HG03575 (cell line): ENCODE measurements around the gene PRM1.

ENCODE experiments used
- ATAC-seq: cut with Tn5 transposase; IDR thresholded peaks from one replicate; pipeline ENCODE4 v1.9.1; 2021; ENCODE audit not compliant: unreplicated experiment, insufficient number of reproducible peaks, low FRiP score; ENCODE audit errors: extremely low read depth

The PRM1 gene

GRCh38 chr16:11245988-11246387 is 35.1 kb downstream of the PRM1 start:
- no peak for ATAC-seq

GRCh38 chr16:11245222-11245737 is 35.9 kb downstream of the PRM1 start:
- ATAC-seq: no peak

- ATAC-seq: no peak
Measured at GRCh38 chr16:11242658-11243057, 38.5 kb downstream of the PRM1 start.

- no peak for ATAC-seq
Measured at GRCh38 chr16:11241480-11242204, 39.5 kb downstream of the PRM1 start.

- ATAC-seq: no peak
Measured at GRCh38 chr16:11240636-11241473, 40.3 kb downstream of the PRM1 start.

DNA sequence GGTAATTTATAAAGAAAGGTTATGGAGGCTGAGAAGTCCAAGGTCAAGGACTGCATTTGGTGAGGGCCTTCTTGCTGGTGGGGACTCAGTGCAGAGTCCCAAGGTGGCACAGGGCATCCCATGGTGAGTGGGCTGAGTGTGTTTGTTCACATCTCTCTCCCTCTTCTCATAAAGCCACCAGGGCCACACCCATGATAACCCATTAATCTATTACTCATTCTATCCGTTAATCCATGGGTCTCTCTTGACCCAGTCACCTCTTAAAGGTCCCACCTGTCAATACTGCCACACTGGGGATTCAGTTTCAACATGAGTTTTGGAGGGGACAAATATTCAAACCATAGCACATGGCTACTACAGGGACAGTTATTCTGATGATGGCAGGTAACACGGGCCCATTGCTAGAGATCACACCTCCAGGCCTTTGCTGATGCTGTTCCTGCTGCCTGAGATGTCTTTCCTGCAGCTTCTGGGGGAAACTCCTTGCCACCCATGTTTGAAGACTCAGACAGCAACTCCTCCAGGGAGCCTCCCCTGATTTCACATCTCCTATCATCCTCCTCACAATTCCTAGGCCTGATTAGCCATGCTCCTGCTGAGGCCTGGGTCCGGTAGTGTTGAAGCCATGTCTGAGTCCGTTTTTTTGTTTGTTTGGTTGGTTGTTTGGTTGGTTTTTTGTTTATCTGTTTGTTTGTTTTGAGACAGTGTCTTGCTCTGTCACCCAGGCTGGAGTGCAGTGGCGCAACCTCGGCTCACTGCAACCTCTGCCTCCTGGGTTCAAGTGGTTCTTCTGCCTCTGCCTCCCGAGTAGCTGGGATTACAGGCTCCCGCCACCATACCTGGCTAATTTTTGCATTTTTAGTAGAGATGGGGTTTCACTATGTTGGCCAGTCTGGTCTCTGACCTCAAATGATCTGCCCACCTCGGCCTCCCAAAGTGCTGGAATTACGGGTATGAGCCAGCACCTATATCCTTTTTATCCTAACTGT is 41.2 kb downstream of the PRM1 start:
- no peak for ATAC-seq

GRCh38 chr16:11238272-11239202 is 42.6 kb downstream of the PRM1 start:
- no peak for ATAC-seq

DNA sequence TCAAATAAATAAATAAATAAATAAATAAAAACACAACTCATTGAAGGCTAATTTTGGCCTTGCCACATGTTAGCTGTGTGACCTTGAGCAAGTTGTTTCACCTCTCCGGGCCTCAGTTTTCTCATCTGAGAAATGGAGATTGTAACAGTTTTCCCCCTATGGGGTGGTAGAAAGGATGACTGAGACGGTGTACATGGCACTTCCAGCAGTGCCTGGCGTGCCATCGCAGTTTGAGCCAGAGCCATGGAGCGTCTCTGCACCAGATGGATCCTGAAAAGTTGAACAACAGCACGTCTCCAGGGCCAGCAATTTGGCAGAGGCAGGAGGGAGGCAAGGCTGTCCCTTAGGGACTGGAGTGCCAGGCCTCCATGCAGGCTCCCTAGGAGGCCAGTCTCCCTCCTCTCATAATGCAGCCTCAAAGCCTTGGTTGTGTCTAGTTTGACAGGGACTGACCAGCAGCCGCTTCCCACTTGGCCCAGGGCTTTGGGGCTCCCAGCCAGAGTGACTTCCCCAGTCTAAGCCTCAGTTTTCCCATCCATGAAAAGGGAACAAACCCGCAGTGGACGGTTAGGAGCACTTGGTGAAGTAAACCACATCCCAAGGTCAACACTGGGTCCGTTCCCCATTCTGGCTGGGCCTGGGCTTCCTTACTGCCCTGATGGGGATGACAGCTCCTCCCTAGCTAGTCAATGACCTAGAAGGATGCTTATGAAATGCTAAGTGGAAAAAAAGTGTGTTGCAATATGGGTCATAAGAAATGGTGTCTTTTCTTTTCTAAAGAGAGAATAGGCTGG is 44.5 kb downstream of the PRM1 start:
- no peak for ATAC-seq

DNA sequence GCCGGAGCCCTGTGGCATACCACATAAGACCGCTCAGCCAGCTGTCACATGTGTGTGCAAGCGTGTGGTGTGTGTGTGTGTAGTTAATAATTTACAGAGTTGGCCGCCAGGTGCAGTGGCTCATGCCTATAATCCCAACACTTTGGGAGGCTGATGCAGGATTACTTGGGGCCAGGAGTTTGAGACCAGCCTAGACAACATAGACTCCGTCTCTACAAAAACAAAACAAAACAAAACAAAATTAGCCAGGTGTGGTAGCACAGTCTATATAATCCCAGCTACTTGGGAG is 45.5 kb downstream of the PRM1 start:
- no peak for ATAC-seq

DNA sequence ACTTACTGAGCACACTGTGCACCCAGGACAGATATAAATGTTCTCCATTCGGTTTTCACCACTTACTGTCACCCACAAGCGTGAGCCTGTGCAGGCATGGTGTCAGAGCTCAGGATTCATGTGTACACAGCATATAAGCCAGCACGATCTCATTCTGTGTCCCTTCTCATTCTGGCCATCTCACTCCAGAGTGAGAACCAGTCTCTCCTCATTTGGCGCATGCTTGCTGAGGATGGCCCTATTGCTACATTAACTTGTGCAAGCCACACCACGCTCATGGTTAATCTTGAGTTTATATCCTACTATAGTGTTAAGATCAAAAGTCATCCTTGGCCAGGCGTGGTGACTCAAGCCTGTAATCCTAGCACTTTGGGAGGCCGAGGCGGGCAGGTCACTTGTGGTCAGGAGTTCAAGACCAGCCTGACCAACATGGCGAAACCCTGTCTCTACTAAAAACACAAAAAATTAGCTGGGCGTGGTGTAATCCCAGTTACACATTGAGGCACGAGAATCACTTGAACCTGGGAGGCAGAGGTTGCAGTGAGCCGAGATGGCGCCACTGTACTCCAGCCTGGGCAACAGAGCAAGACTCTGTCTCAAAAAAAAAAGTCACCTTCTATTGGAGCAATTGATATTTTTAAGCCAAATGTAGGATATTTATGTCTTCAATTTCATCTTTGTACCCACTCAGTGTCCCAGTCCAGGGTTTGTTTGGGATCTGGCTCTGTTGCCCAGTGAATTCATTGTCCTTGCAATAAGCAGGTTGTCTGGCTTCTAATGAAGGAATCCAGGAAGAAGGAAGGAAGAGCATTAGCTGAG is 46.0 kb downstream of the PRM1 start:
- ATAC-seq: no peak

DNA sequence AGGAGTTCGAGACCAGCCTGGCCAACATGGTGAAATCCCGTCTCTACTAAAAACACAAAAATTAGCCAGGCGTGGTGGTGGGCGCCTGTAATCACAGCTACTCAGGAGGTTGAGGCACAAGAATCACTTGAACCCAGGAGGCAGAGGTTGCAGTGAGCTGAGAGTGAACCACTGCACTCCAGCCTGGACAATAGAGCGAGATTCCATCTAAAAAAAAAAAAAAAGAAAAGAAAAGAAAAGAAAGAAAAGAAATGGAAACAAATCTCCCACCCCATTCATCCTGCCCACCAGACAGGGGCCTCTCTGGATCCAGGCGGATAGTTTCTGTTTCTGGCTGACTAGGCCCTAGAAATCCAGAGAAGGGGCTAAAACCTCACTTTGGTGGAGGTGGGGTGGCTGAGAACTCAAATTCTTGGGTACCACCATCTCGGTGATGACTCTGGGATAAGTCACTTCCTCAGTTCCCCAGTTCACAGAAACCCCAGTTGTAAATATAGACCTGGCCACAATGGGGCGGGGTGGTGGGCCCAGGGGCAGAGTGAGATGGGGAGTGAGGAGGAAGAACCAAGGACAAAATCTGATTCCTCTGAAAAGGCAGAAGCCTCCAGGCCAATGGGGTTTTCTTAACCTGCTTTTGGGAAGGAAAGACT is 47.3 kb downstream of the PRM1 start:
- no peak for ATAC-seq

DNA sequence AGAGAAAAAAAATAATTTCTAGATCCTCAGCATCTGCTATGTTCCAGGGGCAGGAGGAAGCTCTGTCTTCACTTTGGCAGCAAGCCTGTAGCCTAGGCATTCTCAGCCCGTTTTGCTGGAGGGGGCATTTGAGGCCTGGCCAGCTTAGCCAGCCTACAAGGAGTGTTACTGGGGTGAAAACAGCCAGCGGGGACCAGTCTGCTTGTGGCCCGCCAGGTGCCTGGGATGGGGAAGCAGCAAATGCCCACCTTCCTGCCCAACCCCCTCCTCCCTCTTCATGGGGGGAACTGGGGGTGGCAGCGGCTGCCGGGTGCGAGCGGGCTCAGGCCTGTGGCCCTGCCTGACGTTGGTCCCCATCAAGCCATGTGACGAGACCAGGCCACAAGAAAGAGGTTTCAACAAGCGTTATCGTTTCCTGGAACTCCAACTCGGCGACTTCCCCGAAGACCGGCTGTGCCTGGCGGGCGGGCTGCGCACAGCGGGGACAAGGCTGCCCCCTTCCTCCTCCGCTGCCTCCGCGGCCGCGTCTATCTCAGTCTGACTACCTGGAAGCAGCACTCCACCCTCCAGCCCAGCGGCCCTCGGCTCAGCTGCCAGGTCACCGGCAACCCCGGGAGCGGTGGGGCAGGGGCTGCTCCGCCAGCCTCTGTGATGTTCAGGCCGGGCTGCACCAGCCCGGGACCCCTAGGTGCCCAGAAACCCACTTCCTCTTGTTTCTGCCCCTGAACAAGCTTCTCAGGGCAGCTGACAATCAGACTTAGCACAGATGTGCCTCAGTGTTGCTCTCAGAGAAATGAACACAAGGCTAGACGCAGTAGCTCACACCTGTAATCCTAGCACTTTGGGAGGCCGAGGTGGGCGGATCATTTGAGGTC is 48.0 kb downstream of the PRM1 start:
- ATAC-seq: no peak

DNA sequence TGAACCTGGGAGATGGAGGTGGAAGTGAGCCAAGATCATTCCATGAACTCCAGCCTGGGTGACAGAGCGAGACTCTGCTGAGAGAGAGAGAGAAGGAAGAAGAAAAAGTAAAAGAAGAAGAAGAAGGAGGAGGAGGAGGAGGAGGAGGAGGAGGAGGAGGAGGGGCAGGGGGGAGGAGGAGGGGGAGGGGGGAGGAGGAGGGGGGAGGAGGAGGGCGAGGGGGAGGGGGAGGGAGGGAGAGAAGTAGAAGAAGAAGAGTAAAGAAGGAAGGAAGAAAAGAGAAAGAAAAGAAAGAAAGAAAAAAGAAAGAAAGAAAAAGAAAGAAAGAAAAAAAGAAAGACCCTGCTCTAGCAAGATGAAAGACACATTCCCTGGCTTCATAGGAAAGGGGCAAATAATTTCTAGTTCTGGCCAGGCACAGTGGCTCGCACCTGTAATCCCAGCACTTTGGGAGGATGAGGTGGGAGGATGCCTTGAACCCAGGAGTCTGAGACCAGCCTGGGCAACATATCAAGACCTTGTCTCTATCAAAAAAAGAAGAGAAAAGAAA is 48.8 kb downstream of the PRM1 start:
- ATAC-seq: no peak

- no peak for ATAC-seq
Measured at GRCh38 chr16:11231367-11231970, 49.7 kb downstream of the PRM1 start.
